GM12892 (cell line): Measurements from ENCODE around the gene XYLT1.
"Not testable (repeated sequence)": the region's sequence is repeated elsewhere in the genome, so short reads cannot be mapped to it uniquely, and the experiment has no call there.

Experiments used
- DNase-seq: peaks from one replicate; pipeline ENCODE4 v3.0.0; 2011; ENCODE audit not compliant: insufficient read length
- FAIRE-seq: peaks from 2 replicates; lab custom pipeline; 2011; peaks lifted over from hg19 to GRCh38; lab: Jason Lieb, UNC
- POLR2A ChIP-seq: IDR thresholded peaks from 2 replicates; pipeline ENCODE4 v1.6.1; 2011; ENCODE audit warnings: low read depth, low read length, control low read depth
- POLR2AphosphoS5 ChIP-seq: IDR thresholded peaks from 2 replicates; pipeline ENCODE4 v1.6.1; 2011; ENCODE audit warnings: low read depth, low read length, control low read depth
- TAF1 ChIP-seq: IDR thresholded peaks from 2 replicates; pipeline ENCODE4 v1.6.1; 2011; ENCODE audit warnings: low read depth, mild to moderate bottlenecking, control low read depth, low read length, borderline replicate concordance

XYLT1 gene

DNA sequence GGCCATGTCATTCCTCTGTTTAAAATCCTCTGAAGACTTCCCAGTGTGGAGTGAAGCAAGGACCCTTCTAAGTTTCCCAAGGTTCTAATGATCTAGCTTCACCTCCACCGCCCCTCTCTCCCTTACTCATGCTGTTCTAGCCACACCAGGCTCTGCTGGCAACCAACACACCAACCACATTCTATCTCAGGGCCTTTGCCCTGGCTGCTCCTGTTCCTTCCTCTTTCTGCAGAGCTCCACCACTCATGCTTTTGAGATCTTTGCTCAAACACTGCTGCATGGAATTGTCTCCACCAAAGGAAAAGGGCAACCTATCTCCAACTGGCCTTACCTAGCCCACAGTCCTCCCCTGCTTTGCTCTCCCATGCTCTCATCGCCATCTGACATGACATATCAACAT is 128.7 kb downstream of the XYLT1 start:
- DNase-seq (no peak), FAIRE-seq (no peak)
- TF ChIP-seq POLR2A = no peak
- TF ChIP-seq TAF1 = no peak
- TF ChIP-seq POLR2AphosphoS5 = no peak

DNA sequence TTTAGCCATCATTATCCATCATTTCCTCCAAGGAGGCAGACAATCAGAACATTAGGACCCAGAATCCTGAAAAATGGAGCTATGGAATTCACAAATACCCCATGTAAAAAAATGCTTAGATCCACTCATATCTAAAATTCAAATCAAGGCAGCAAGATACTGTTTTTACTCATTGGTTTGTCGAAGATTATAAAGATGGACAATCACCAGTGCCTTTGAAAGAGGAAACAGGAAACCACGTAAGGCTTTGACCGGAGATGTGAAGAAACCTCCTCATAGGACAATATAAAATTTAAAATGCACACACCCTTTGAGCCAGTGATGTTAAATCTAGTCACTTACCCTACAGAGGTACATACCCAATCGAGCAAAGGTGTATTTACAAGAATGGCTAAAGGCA is 130.0 kb downstream of the XYLT1 start:
- TF ChIP-seq TAF1 = no peak
- no peak for TF ChIP-seq POLR2AphosphoS5
- TF ChIP-seq POLR2A = no peak
- FAIRE-seq (no peak), DNase-seq (no peak)

DNA sequence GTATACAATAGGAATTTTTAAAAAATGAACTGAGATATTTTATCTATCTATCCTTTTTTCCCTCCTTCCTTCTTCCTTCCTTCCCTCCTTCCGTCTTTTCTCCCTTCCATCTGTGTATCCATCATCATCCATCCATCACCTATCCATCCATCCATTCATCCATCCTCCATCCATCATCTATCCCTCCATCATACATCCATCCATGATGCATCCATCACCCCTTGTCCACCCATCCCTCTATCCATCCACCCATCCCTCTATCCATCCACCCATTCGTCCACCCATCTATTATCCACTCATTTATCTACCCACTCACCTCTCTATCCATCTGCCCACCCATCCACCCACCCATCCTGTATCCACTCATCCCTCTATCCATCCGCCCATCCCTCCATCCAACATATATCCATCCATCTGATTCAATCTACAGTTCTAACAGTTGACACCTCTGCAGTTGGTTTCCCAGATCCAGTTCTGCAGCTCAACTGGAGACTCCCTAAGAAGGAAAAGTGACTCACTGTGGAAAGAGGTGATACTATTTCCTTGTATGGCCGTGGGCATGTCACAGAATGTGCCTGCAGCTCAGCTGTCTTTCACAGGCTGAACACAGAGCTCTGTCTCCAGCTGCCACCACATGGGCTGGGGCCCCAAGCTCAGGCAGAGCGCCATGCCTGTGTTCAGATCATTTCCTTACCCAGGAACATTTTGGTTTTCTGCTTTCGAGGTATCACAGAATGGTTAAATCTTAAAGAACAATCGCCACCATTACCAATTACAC is 130.8 kb downstream of the XYLT1 start:
- FAIRE-seq (no peak), DNase-seq (no peak)
- TF ChIP-seq TAF1 = no peak
- no peak for TF ChIP-seq POLR2AphosphoS5
- no peak for TF ChIP-seq POLR2A

DNA sequence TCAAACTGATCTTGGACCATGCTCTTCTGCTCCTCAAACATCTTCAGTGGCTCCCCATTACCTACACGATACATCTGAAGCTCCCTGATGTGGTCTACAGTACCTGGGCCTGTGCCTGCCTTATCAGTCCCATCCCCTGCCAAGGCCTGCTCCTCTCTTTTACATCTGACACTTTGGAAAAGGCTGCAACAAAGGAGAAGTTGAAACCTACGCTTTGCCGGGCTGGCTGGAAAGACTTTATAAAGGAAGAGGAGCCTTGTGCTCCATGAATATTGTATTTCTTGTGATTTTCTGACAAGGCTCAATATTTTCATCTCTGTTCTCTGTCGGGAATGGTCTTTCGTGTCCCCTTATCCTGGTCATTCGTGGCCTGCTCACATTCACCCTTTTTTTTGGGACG is 132.5 kb downstream of the XYLT1 start:
- TF ChIP-seq POLR2A (no peak), POLR2AphosphoS5 (no peak), TAF1 (no peak)
- FAIRE-seq (no peak), DNase-seq (no peak)

DNA sequence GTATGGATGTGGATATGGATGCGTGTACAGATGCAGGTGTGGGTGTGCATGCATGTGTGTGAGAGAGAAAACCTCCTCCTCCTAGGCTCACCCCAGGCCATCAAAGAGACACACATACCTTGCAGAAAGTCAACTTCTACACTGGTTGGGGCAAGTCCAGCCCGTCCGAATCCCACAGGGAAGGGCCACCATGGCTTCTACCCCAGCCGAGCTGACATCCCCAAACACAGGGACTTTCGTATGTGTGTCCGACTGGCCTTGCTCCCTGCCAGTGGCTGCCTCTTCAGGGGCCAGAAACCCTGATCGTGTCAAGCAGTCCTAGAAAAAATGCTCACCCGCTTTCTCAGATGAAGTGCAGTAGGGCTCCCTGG is 134.2 kb downstream of the XYLT1 start:
- no peak for DNase-seq
- FAIRE-seq = no peak
- TF ChIP-seq POLR2AphosphoS5 = no peak
- TF ChIP-seq TAF1 = no peak
- TF ChIP-seq POLR2A = no peak

DNA sequence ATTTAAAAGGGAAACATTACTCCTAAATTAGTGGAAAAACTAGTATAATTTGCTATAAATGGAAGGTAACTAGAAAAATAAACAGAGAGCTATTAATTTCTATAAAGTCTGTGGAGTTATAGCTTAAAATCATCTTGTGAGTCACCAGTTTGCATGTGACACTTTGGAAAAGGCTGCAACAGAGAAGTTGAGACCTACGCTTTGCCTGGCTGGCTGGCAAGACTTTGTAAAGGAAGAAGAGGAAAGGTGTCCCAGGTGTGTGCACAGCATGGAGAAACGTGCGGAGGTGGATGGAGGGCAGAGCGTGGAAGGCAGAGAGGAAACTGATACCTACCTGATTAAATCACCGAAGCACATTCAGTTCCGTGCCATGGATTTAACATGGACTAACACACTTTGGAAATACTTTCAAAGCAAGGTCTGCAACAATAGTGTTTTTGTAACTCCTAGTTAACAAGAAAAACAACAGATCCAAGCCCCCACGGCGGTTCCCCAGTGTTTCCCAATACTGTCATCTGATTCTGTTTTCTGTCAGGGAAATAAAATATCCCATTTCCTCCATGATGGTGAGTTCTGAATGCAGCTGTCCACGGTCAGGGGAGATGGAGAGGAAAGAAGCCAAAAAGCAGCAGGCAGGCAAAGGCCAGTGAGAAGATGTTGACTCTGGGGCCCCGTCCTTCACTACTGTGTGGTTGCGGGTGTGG is 134.8 kb downstream of the XYLT1 start:
- TF ChIP-seq POLR2AphosphoS5 = no peak
- TF ChIP-seq POLR2A = no peak
- no peak for TF ChIP-seq TAF1
- no peak for FAIRE-seq
- no peak for DNase-seq

DNA sequence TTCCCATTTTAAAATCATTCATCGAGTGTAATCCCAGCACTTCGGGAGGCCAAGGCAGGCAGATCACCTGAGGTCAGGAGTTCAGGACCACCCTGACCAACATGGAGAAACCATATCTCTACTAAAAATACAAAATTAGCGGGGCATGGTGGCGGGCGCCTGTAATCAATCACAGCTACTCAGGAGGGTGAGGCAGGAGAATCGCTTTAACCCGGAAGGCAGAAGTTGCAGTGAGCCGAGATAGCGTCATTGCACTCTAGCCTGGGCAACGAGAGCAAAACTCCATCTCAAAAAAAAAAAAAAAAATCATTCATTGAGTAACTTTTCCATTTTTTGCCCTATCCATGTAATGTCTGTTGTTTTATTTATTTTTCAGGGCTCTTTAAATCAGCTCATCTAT is 135.4 kb downstream of the XYLT1 start:
- FAIRE-seq, DNase-seq: not testable (repeated sequence)

DNA sequence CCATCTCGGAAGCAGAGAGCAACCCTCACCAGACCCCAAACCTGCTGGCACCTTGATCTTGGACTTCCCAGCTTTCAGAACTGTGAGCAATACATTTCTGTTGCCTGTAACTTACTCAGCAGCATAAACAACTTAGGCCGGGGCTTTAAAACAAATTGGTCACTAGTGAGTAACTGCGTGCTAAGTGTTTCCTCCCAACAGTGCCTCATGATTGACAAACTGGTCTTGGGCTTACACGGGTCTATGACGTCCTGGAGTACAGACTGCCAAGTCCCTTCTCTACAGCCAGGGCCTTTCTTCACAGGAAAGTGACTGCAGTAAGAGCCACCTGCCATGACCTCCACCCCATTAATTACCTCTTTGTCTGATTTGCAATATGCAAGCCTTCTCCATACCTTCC is 136.7 kb downstream of the XYLT1 start:
- TF ChIP-seq TAF1 (no peak), POLR2AphosphoS5 (no peak), POLR2A (no peak)
- FAIRE-seq (no peak), DNase-seq (no peak)

DNA sequence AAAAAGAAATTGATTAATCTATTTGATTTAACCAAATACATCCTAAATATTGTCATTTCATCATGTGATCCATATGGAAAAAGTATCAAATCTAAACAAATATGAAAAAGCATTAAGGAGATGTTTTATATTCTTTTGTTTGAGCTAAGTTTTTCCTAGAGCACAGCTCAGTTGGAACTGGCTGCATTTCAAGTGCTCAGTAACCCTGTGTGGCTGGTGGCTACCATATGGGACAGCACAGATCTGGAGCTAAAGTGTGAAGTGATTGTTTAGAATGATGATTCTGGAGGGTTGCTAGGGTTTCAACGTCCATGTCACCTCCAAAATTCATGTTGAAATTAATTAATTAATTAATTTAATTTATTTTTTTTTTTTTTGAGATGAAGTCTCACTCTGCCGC is 137.5 kb downstream of the XYLT1 start:
- DNase-seq (no peak), FAIRE-seq (no peak)
- no peak for TF ChIP-seq POLR2A
- TF ChIP-seq TAF1 = no peak
- no peak for TF ChIP-seq POLR2AphosphoS5

DNA sequence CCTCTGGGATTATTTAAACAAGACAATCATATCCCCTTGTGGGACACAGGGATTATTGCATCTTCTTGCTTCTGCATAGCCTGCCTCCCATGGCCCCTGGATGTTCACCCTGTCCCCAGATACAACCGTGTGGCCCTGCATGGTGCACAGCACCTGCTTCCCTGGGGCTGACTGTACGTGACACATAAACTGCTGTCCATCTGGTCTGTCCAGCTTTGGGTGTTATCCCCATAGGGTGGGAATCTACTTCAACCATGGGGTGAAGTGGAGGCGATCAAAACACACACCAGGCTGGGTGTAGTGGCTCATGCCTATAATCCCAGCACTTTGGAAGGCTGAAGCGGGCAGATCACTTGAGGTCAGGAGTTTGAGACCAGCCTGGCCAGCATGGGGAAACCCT is 138.8 kb downstream of the XYLT1 start:
- TF ChIP-seq POLR2AphosphoS5 = no peak
- no peak for TF ChIP-seq POLR2A
- no peak for TF ChIP-seq TAF1
- DNase-seq (no peak), FAIRE-seq (no peak)

DNA sequence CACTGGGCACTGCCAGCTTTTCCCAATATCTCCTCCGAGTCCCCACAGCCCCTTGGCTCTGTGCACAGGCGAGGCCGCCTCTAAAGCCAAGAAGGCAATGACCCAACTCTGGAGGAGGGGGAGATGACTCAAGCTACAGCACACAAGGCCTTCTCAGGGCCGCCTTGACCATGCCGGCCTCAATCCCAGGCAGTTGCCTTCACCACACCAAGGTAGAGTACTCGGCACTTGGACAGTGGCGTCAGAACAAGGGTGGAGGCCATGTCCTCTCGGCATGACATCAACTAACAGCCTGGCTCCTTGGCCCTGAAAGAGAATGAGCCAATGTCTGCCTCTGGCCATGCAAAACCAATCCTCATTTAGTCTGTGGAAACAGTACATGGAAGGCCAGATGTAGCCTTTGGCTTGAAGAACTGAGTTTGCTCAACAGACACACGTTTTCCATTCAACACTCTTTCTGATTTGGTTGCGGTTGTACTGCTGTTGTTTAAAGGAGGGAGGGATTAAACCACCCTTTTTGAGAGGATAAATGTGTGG is 139.6 kb downstream of the XYLT1 start:
- FAIRE-seq (no peak), DNase-seq (no peak)
- TF ChIP-seq POLR2AphosphoS5 (no peak), TAF1 (no peak), POLR2A (no peak)

DNA sequence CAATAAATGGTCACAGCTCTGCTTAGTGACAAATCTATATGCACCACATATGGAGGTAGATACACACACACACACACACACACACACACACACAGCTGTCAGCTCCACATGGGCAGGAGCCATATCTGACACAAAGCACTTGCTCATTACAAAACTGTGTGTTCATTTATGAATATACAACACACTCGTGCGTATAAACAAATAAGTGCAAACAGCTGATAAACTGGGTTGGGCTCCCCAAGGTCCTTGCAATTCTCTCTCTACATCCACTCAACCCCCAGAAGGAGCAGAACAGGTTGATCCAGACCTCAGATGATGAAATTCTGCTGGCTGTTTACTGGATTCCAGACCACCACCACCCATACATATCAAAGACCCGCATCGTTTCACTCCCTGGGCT is 140.7 kb downstream of the XYLT1 start:
- DNase-seq (no peak), FAIRE-seq (no peak)
- no peak for TF ChIP-seq TAF1
- TF ChIP-seq POLR2AphosphoS5 = no peak
- TF ChIP-seq POLR2A = no peak
